Measurements from ENCODE around the gene ARHGEF9.
"Not testable (repeated sequence)": the region's sequence is repeated elsewhere in the genome, so short reads cannot be mapped to it uniquely, and the experiment has no call there.

ARHGEF9 gene

DNA sequence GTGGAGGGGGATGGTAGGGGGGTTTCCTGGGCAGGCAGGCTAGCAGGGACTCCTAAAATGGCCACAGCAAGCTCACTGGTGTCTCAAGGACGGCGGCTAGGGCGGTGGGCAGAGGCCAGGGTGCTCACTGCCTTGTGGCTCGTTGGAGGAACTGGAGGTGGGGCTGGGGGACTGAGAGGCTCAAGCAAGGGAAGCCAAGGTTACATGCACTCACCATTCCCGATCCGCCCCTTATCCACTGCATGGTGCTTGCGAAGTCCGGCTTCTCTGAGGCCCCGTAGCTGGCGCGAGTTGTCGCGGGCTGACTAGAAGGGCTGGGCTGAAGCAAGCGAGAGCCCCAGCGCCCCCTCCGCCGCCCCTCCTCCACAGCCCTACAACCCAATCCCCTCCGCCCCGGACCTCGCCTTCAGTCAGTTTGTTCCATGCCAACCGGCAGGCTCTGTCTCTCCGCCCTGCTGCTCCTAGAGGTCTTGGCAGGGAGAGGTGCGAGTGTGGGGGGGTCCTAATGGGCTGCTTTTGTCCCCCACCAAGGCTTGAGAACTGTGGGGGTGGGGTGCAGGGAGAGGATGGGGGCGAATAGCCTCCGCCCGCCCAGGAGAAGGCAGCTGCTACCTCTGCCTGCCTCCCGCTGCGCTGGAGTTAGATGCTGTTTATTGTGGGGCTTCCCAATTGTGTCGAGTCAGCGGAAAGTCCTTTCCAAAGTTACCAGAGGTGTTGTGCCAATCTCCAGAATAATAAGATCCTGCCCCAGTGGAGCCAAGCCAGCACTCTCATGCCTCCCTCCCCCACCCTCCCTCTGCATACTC, at the start of gene ARHGEF9:
TSS of gene ARHGEF9 (minus strand) at position 313 of the 806 bp plus-strand sequence. CDS start at position 244, 69 bp downstream.
- DNase-seq, result no peak

DNA sequence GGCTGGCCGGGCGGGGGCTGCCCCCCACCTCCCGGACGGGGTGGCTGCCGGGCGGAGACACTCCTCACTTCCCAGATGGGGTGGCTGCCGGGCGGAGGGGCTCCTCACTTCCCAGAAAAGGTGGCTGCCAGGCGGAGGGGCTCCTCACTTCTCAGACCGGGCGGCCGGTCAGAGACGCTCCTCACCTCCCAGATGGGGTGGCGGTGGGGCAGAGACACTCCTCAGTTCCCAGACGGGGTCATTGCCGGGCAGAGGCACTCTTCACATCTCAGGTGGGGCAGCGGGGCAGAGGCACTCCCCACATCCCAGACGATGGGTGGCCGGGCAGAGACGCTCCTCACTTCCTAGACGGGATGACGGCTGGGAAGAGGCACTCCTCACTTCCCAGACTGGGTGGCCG, 40.4 kb upstream of the ARHGEF9 start:
- DNase-seq, result not testable (repeated sequence)

DNA sequence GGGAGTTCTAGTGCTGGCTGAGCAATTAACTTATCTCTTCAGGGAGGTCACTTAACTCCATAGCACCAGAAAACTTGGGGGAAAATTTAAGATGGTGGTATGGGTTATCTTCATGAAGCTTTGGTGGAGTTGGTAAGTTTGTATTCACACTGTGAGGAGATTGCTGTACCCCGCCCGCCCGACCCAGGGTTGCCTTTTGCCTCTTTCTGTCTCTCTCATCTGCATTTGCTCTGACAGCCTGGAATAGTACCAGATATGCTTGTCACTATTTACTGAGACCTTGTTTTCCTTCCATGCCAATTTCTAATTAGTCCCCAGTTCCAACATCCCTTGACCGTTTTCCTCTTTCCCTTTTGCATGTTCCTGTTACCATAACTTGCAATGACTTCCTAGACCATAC, 33.1 kb upstream of the ARHGEF9 start:
- no peak for DNase-seq

DNA sequence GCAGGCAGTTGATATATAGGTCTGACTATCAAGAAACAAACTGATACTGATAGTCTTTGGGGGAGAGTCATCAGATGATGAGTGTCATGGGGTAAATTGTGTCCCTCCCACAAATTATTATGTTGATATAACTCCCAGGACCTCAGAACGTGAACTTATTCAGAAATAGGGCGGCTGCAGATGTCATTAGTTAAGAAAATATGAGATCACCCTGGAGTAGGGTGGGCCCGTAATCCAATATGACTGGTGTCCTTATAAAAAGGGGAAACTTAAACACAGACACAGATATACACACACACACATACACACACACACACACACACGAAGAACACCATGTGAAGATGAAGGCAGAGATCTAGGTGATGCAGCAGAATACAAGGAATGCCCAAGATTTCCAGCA, 32.7 kb upstream of the ARHGEF9 start:
- DNase-seq, result no peak

DNA sequence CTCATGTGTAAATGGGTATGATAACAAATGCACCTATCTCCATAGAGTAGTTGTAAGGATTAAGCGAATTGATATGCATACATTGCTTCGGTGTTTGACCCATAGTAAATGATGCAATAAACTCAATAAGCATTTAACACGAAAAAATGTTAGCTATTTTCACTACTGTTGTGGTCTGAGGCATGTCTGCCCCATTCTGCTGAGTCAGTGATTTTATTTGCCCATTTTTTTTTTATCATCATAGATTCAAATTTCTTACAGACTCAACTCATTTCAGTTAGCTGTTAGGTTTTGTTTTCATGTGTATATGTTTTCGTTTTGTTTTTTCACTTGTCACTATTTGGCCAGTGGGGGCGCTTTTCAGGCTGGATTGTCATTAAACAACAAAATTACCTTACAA, 27.8 kb upstream of the ARHGEF9 start:
- no peak for DNase-seq

DNA sequence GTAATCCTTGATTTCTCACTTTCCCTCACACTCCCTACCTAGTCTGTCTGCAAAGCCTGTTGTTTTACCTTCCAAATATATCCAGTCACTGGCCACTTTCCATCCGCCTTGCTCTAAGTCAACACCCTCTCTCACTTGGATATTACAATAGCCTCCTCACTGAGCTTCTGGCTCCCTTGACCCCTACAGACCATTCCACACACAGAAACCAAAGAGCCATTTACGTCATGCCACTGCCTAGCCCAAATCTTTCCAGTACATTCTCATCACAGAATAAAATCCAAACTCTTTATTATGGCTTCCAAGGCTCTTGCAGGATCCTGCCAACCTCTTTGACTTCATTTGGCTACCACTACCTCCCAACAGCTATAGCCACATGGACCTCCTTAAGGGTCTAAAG, 25.7 kb upstream of the ARHGEF9 start:
- no peak for DNase-seq

DNA sequence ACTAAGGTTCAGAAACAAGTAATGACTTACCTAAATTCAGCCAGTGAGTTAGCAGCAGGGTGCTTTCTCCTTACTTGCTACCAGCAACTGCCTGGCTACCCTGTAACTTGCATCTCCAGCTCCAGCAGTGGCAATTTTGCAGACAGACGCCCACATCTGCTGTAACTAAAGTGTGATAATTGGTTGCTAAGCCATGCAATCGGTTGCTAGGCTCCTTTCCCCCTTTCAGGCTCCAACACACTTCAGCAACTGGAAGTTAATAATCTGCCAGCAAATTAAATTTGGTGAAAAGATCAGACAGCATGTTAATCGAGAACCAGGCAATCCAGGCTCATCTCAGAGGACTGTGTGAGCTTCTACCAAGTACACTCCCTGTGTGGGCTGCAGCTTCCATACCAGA, 24.2 kb upstream of the ARHGEF9 start:
- no peak for DNase-seq

DNA sequence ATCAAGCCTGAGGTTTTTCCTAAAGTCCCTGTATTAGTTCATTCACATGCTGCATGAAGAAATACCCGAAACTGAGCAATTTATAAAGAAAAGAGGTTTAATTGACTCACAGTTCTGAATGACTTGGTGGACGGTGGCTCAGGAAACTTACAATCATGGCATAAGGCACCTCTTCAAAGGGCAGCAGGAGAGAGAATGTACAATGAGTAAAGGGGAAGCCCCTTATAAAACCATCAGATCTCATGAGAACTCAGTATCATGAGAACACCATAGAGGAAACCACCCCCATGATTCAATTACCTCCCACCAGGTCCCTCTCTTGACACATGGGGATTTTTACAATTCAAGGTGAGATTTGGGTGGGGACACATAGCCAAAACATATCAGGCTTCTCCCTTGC, 10.4 kb upstream of the ARHGEF9 start:
- not testable (repeated sequence) for DNase-seq

DNA sequence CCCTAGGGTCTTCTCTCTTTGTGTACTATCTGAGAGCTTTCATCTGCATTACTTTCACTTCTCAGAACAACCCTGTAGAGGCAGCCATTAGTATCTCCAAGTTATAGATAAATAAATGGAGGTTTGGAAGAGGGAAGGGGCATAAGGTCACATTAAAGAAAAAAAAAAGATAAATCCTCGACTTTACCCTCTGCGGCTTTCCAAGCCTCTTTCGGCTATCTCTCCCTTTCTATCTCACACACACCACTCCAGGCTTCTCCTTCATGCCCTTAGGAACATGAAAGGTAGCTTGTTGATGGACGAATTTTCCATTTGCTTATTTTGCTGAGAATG, 660 bp upstream of the ARHGEF9 start:
- no peak for DNase-seq

DNA sequence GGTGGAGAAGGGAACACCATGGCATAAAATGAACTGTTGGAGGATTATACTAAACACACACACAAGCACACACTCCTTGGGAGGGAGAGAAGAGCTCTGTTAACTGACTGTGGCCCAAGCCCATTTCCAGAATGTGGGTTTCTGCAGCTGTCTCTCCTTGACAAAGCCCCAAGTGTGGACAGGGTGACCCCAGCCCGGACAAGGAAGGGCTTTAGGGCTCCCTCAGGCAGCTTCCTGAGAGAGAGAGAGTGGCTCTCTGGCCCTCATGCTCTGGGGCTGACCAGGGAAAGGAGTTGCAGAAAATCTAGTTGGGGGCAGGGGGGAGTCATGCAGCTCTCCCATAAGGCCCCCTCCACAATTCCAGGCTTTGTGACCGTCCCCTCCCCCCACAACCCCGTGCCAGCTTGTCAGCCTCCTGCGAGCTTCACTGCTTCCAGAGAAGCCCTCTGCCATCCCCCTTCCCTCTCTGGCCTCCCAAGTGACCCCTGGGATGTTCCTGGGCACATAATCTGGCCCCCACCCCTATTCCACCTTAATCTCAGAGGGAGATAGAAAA, 590 bp downstream of the ARHGEF9 start:
- no peak for DNase-seq

DNA sequence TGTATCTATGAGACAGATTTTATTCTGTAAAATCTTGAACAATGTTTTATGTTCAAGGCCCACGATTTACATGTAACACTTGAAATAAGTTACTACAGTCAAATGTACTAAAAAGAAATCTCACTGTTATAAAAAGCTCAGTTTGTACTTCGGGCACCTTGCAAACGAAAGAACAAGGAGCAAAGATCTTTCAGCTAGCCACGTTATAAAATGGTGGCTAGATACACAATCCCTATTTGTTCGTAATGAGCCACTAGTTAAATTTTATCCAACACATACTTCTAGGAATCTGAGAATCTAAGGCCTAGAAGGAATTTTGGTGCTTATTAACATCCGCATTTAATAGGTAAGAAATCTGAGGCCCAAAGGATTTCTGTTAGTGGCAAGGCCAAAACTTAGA, 2.5 kb downstream of the ARHGEF9 start:
- no peak for DNase-seq

DNA sequence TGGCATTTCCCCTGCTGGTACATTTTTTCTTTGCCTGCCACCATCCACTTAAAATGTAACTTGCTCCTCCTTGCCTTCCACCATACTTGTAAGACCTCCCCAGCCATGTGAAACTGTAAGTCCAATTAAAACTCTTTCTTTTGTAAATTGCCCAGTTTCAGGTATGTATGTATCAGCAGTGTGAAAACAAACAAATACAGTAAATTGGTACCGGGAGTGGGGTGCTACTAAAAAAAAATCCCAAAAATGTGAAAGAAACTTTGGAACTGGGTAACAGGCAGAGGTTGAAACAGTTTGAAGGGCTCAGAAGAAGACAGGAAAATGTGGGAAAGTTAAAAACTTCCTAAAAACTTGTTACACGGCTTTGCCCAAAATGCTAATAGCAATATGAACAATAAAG, 16.3 kb downstream of the ARHGEF9 start:
- no peak for DNase-seq

DNA sequence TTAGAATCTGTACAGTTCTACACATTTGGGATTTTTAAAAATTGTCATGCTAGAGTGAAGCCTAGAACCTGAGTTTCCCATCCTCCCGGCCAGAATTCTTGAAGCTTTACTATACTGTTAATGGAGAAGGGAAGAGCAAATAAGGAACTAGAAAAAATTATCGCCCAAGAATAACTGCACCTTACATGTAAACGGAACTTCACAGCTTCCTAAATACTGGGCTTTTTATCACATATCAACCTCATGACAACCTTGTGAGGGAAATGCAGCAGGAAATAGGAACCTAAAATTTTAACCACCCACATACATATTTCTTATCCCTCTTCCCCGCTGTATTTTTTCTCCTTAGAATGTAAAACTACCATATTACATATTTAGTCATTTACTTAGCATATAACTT, 19.3 kb downstream of the ARHGEF9 start:
- no peak for DNase-seq

DNA sequence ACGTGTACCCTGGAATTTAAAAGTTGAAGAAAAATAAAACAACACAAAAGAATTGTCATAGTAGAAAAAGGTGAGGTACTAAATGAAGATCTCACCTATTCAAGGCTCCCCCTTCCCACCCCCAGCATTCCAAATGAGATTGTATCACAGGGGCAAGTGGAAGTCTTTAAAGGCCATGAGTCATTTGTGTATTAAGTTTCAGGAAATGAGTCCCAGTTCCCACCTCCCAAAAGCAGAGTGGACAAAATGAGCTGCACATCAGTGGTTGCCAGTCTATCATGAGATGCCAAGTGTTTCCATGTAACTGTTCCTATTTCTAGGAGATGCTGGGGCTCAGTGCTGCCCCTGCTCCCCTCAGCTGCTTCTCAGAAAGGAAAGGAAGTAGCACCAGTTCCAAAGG, 20.1 kb downstream of the ARHGEF9 start:
- DNase-seq, result no peak

DNA sequence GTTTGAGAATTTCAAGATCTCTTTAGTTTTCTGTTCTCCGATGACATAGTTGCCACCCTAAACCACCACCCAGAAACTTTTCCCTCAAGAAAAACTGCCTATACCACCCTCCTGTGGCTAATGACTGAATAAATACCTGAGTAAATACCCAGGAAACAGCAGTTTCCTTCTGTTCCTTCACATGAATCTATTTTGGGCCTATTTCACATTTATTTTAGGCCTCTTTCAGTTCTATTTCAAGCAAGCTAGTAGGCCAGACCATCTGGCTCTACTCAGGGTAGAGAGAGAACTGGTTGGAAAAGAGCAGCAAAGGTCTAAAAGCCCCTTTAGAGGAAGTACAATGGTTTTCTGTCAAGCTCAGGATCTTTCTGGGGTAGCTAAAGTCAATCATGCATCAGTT, 23.4 kb downstream of the ARHGEF9 start:
- DNase-seq, result no peak

DNA sequence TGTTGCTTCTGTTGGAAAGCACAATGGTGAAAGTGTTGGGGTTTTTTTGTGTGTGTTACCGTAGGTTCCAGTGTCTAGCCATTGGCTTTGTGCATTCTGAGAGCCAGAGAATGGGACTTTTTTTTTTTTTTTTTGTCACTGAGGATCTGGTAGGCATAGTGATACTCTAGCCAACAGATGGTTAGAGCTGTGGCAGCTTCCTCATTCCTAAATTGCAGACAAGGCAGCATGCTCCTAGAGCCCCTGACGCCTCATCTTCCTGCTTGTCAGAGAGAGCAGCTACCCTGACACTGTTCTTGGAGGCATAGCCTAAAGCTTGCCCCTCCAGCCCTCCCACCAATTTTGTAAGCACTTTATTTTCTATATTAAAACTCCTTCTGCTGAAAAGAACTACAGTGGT, 27.0 kb downstream of the ARHGEF9 start:
- no peak for DNase-seq

DNA sequence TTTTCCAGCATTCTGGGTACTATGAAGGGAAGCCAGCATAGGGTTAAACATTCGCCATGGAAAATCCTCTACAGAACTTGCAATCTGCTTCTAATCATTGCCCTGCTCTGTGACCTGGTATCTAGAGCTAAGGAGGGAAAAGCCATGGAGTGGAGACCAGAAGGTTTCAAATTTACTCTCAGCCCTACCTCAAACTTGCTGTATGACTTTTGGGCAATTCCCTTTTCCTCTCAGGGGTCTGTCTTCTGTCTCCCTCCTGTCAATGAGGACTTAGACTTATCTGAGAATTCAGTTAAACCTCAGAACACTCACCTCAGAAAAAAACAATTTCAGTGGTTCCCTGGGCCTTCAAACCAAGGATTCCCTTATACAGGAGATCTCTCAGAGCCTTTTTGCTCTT, 29.1 kb downstream of the ARHGEF9 start:
- no peak for DNase-seq

DNA sequence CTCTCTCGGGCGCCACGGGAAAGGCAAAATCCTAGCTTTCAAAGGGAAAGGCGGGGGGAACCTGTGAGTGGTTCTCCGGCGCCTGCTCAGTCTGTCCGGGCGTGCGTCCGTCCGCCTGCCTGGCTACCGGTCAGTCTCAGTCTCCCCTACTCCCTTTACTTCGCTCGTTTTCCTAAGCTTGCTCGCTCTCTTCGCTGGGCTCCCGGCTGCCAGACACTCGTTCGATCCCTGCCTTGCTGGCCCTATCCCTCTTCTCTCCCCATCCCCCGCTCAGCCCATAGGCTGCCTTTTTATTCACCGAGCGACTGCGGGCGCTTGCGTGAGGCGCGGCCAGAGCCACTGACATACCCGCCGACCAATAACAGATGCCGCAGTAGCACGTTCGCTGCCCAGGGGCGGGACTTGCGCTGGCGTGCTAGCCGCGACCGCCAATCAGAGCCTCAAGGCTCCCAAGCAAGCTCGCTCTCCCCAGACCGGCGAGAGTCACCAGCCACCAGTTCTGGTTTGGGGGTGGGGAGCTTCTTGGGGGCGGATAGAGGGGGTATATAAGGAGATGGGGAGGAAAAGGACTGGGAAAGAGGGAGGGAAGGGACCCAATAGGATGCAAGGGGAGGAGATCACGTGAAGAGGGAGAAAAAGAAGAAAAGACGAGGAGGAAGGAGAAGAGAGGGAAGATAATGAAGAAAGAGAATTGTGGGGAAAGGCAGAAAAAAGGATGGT, 30.0 kb downstream of the ARHGEF9 start:
- DNase-seq, result peak; percentile 88

DNA sequence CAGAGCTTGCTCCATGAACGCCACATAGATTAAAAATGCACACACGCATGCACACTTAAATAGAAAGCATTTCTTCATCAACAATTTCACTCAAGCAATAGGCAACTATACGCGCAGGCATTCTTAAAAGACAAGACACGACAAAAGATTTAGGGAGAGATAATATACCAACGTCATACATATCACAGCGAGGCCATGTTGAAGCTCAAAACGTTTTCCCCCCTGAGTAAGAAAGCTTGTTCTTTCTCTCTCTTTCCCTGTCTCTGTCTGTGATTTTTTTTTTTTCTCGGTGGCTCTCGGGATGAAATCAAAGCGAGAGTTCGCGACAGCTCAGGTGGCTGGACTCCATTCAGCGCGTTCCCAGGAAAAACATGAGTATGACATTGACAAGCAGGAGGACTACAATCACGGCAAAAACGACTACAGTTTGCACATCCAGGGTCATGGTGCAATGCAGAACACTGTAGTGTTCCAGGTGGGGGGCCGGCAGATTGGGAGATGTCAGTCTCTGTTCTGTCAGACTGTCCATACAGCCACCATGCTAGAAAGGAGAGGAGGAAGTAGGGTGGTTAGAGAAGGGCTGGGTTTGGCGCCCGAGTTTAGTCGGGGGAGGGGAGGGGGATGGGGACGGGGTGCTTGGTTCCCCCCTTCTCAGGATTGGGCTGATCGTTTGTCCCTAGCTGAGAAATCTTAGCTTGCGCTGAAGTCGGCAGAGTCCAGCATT, 30.7 kb downstream of the ARHGEF9 start:
- DNase-seq, result no peak

DNA sequence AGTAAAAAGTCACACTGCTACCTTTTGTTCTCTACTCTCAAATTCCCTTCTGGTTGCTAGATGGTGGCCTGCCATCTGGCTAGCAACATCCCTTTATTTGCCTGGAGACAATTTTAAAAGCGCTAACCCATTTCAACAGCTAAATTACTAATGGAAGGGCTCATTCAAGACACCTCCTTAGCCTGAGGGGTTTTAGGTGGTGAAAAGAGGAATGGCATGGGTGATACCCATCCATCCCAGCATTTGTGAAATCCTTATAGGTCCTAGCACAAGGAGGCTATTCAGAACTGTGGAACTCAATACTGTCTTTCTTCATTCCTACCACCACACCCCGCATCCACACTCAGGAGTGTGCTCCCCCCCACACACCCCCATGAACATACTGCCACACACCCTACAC, 33.5 kb downstream of the ARHGEF9 start:
- no peak for DNase-seq

DNA sequence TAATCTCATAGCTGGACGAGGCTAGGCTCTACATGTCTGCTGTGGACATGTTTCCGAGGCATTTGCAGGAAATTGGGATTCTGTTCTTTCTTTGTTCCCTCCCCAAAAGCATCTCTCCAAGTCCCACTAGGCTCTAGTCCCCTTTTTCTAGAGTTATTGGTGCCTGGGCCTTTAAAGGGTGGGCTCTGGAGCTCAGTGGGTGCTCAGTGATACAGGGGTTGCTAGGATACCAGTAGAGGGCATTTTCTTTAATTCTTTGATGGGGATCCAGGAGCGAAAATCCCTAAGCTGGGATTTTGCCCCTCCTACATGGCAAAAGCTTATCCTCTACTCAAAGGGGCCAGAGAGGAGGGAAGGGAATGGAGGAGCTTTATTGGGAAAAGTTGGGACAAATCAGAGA, 34.2 kb downstream of the ARHGEF9 start:
- no peak for DNase-seq

DNA sequence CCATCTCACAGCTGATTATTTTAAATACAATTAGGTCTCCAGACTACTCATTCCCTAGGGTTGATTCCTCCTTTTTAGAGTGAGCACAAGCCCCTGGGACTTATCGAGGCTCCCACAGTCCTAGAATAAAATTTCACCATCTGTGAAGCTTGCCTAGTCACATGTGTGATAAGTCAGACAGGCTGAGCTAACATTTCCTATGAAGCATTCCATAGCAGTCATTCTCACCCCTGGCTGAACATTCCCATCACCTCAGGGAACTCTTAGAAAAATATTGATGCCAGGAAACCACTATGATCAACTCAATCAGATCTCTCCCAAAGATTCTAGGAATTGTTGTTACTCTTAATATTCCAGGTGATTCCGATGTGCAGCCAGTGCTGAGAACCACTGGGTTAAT, 37.7 kb downstream of the ARHGEF9 start:
- DNase-seq, result no peak

DNA sequence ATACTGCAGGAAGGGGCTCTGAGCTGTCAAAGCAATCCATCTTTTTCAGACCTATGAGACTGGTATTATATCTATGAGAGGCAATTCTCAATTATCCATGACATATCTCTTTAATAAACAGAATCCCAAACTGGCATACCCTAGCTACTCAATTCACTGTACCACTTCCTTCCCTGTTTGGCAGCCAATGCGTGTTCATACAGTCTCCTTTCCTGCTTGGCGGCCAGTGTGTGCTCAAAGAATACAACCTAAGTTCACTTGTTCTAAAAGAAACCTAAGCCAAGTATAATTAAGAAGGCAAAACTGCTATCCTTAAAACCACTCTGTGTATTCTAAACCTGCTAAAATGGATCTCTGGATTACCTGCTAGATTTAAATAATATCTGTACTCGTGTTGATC, 38.3 kb downstream of the ARHGEF9 start:
- DNase-seq, result no peak

DNA sequence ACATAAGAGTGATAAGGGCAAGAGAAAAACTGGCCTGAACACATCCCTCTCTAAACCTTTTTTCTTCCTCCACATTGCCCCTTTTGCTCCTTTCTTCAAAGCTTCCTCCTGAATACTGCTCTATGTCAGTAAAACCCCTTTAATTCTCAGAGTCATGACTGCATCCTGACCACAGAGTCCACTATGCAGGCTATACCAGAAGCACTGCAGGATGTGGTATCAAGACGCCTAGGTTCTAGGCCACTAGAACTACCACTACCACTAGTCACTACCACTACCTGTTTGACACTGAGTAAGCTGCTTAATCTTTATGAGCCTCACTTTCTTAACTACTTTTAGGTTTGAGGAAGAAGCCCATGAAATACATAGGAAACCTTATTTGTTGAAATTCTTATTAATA, 38.7 kb downstream of the ARHGEF9 start:
- DNase-seq, result no peak

All from NCI-H2107 (cell line).